ENCODE data around the gene SPRY2. TPM values are rescaled to one million over a fixed set of nuclear protein-coding genes. Genes with fewer than 3 reads are reported as not detected.

SPRY2 gene
- total RNA-seq, 4 donors from 2014 or later: 44.3 to 46.1 (median 44.7) TPM

GRCh38 chr13:80296638-80297037, 44.3 kb downstream of the SPRY2 start:
- DNase-seq (ENCODE audit: extremely low spot score): peak; percentile 29
- no peaks in the 10 kb centered on the region for H3K4me1 ChIP-seq
- H3K36me3 ChIP-seq: no peaks in the 10 kb centered on the region
- intact Hi-C loops (cut with DNase I): no loop called here
- H3K27ac ChIP-seq (replicated peaks in 1 of 4): no peak overlapping the region
- no peaks in the 10 kb centered on the region for H3K27me3 ChIP-seq
- H3K9me3 ChIP-seq: no peaks in the 10 kb centered on the region
- WGBS: 79% methylated on average over 7 of the region's 7 CpGs
- TF ChIP-seq POLR2A (IDR thresholded peaks at IDR 0.05; ENCODE audit: low read depth) (no peak), EP300 (IDR thresholded peaks at IDR 0.05) (no peak), POLR2AphosphoS5 (IDR thresholded peaks at IDR 0.05) (no peak), CTCF (IDR thresholded peaks at IDR 0.05) (no peak)
- H3K4me3 ChIP-seq: no peak overlapping the region

GRCh38 chr13:80290591-80290990, 50.3 kb downstream of the SPRY2 start:
- 90% methylated on average over 1 of the region's 1 CpG for WGBS

More at GRCh38 chr13:80290591-80290990, 50.3 kb downstream of the SPRY2 start:
- H3K27ac ChIP-seq (replicated peaks in 1 of 4): no peak overlapping the region
- no peak for DNase-seq (ENCODE audit: extremely low spot score)
- intact Hi-C loops (cut with DNase I): no loop called here
- no peak overlapping the region for H3K4me3 ChIP-seq
- H3K9me3 ChIP-seq: no peaks in the 10 kb centered on the region
- TF ChIP-seq CTCF (IDR thresholded peaks at IDR 0.05): no peak
- TF ChIP-seq EP300 (IDR thresholded peaks at IDR 0.05): no peak
- TF ChIP-seq POLR2AphosphoS5 (IDR thresholded peaks at IDR 0.05): no peak
- no peak for TF ChIP-seq POLR2A (IDR thresholded peaks at IDR 0.05; ENCODE audit: low read depth)
- H3K4me1 ChIP-seq: no peaks in the 10 kb centered on the region
- H3K27me3 ChIP-seq: no peaks in the 10 kb centered on the region
- H3K36me3 ChIP-seq: no peaks in the 10 kb centered on the region

Small RNA genes lying within 50 kb of the gene (small RNA-seq; reads per million reads assigned to genes)
- 0 reads per million in 3 donors for gene RNU6-61P
